ENCODE results near the gene DCTPP1. TPM values are rescaled to one million over a fixed set of nuclear protein-coding genes. Genes with fewer than 3 reads are reported as not detected.

Gene DCTPP1
- total and polyA plus RNA-seq, 9 of the 15 experiments (the other 6 are each of a cell fraction or from before 2014, with no cell fraction given) = 45.0 to 132 (median 80.6) TPM

DNA sequence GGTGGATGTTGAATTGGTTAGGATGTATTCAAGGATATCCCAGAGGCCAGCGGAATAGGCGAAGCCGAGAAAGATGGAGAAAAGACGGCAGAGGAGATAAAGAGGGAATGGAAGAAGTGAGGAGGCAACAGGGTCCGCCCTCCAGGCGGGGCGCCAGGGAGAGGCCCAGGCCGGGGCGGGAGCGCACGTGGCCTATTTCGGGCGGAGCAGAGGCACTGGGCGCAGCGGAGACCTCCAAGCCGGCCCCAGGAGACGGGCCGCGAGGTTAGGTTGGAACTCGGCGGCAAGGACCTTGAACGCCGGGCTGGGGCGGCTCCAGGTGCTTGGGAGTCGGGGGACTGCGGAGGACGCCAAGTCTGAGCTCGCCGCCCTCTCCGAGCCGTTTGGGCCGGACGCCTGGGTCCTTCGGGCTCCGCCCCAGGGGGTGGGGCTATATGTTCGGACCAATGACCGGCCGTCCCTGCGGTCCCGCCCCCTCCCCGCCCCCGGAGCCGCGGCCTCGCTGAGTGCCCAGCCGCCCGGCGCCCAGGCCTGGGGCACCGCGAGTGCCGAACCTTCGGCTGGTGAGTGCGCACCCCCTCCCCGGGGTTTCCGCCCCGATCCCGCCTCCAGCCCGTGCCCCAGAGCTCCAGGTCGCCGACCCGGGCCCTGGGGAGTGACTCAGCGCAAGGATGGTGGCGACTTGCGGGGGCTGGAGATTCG, 22.6 kb downstream of the DCTPP1 start, which contains the start of gene ZNF771 (continued):
- TF ChIP-seq RREB1 (CRISPR knock-in tag; IDR thresholded peaks at IDR 0.05) (no peak), XRCC5 (IDR thresholded peaks at IDR 0.05; ENCODE audit: low read depth, low read length) (no peak), ZNF41 (CRISPR knock-in tag; conservative IDR thresholded peaks at IDR 0.05) (no peak), DLX4 (CRISPR knock-in tag; IDR thresholded peaks at IDR 0.05) (no peak), ZNF121 (CRISPR knock-in tag; conservative IDR thresholded peaks at IDR 0.05) (no peak), HNRNPLL (IDR thresholded peaks at IDR 0.05; ENCODE audit: low read depth, low read length, poor library complexity, severe bottlenecking) (peak; percentile 44), MYBL2 (IDR thresholded peaks at IDR 0.05; ENCODE audit: low read depth) (no peak), MYBL2 (CRISPR knock-in tag; IDR thresholded peaks at IDR 0.05; ENCODE audit: borderline replicate concordance) (no peak), KAT8 (IDR thresholded peaks at IDR 0.05; ENCODE audit: low read depth) (no peak), SP2 (IDR thresholded peaks at IDR 0.05; ENCODE audit: extremely low read depth, low read depth, low read length, poor library complexity, severe bottlenecking) (no peak), ZNF133 (CRISPR knock-in tag; IDR thresholded peaks at IDR 0.05) (no peak), SMAD4 (CRISPR knock-in tag; conservative IDR thresholded peaks at IDR 0.05) (no peak), RBM34 (IDR thresholded peaks at IDR 0.05; ENCODE audit: borderline replicate concordance, insufficient read depth, low read length) (no peak), TCF7L2 (IDR thresholded peaks at IDR 0.05; ENCODE audit: low read depth, low read length) (no peak), HNRNPK (IDR thresholded peaks at IDR 0.05; ENCODE audit: low read depth, low read length, poor library complexity, severe bottlenecking) (no peak), PPARD (CRISPR knock-in tag; IDR thresholded peaks at IDR 0.05) (no peak), BMI1 (IDR thresholded peaks at IDR 0.05; ENCODE audit: low read length) (no peak)
- TF ChIP-seq, protein P1, sequence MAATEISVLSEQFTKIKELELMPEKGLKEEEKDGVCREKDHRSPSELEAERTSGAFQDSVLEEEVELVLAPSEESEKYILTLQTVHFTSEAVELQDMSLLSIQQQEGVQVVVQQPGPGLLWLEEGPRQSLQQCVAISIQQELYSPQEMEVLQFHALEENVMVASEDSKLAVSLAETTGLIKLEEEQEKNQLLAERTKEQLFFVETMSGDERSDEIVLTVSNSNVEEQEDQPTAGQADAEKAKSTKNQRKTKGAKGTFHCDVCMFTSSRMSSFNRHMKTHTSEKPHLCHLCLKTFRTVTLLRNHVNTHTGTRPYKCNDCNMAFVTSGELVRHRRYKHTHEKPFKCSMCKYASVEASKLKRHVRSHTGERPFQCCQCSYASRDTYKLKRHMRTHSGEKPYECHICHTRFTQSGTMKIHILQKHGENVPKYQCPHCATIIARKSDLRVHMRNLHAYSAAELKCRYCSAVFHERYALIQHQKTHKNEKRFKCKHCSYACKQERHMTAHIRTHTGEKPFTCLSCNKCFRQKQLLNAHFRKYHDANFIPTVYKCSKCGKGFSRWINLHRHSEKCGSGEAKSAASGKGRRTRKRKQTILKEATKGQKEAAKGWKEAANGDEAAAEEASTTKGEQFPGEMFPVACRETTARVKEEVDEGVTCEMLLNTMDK (IDR thresholded peaks at IDR 0.05; ENCODE audit: borderline replicate concordance, insufficient read depth, low read depth, low read length, poor library complexity, severe bottlenecking) = no peak
- TF ChIP-seq, protein P2, sequence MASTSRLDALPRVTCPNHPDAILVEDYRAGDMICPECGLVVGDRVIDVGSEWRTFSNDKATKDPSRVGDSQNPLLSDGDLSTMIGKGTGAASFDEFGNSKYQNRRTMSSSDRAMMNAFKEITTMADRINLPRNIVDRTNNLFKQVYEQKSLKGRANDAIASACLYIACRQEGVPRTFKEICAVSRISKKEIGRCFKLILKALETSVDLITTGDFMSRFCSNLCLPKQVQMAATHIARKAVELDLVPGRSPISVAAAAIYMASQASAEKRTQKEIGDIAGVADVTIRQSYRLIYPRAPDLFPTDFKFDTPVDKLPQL (IDR thresholded peaks at IDR 0.05; ENCODE audit: extremely low read depth, insufficient read length) = no peak

Data from K562 (cell line).